Endothelial cell (in vitro differentiated cells): ENCODE data around the gene FGD2. TPM values are rescaled to one million over a fixed set of nuclear protein-coding genes. Genes with fewer than 3 reads are reported as not detected.
"Not testable (repeated sequence)": the region's sequence is repeated elsewhere in the genome, so short reads cannot be mapped to it uniquely, and the experiment has no call there.

ENCODE experiments used
- DNase-seq: peaks from one replicate; pipeline ENCODE4 v3.0.0; 2021; ENCODE audit warnings: low spot score
- H3K27ac Mint-ChIP-seq: one replicate; pipeline ENCODE4 v1.8.0; 2021; ENCODE audit warnings: mixed read lengths, inconsistent platforms; ENCODE audit not compliant: unreplicated experiment
- H3K27me3 Mint-ChIP-seq: one replicate; pipeline ENCODE4 v1.8.0; 2021; ENCODE audit warnings: mild to moderate bottlenecking, moderate library complexity, mixed read lengths, inconsistent platforms; ENCODE audit not compliant: unreplicated experiment
- H3K36me3 Mint-ChIP-seq: one replicate; pipeline ENCODE4 v1.8.0; 2021; ENCODE audit warnings: mild to moderate bottlenecking, low read depth, mixed read lengths, inconsistent platforms; ENCODE audit not compliant: unreplicated experiment
- H3K4me1 Mint-ChIP-seq: one replicate; pipeline ENCODE4 v1.8.0; 2021; ENCODE audit warnings: mild to moderate bottlenecking, mixed read lengths, inconsistent platforms; ENCODE audit not compliant: unreplicated experiment
- H3K4me3 Mint-ChIP-seq: one replicate; pipeline ENCODE4 v1.8.0; 2021; ENCODE audit warnings: mild to moderate bottlenecking, mixed read lengths, inconsistent platforms; ENCODE audit not compliant: unreplicated experiment
- H3K9me3 Mint-ChIP-seq: one replicate; pipeline ENCODE4 v1.8.0; 2021; ENCODE audit warnings: mixed read lengths, inconsistent platforms; ENCODE audit not compliant: unreplicated experiment
- total RNA-seq: library from RNA; stranded (reverse); fragmentation: NEBNext Ultra II Directional; extraction: Animal tissue kit (Norgen Biotek cat#: 25700); gene quantifications from one replicate; pipeline ENCODE4 v1.2.1, GENCODE V29; 2021; ENCODE audit not compliant: unreplicated experiment
- TF ChIP-seq, protein P1 (sequence below): fragments of 200-600 bp; sonication (generic); IDR thresholded peaks from one replicate; pipeline ENCODE4 v1.5.0; 2021; ENCODE audit warnings: antibody characterized with exemption; ENCODE audit not compliant: unreplicated experiment

FGD2 gene
- total RNA-seq, 1 donor from 2014 or later = 0.10 TPM

DNA sequence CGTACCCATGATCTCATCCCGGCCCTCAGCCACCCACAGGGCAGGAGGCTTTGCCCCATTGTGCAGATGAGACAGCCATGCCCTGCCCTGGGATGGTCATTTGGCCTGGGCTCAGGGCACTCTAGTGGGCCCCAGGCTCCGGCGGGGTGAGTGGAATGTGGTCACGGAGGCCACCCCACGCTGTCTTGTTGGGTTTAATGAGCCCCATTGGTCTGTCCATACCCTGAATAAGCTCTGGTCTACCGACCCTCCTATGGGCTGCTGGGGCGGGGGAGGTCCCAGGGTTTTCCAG, 50.6 kb downstream of the FGD2 start:
- DNase-seq = no peak
- H3K4me3 Mint-ChIP-seq = no peak overlapping the region
- no peak overlapping the region for H3K27ac Mint-ChIP-seq
- TF ChIP-seq, protein P1, sequence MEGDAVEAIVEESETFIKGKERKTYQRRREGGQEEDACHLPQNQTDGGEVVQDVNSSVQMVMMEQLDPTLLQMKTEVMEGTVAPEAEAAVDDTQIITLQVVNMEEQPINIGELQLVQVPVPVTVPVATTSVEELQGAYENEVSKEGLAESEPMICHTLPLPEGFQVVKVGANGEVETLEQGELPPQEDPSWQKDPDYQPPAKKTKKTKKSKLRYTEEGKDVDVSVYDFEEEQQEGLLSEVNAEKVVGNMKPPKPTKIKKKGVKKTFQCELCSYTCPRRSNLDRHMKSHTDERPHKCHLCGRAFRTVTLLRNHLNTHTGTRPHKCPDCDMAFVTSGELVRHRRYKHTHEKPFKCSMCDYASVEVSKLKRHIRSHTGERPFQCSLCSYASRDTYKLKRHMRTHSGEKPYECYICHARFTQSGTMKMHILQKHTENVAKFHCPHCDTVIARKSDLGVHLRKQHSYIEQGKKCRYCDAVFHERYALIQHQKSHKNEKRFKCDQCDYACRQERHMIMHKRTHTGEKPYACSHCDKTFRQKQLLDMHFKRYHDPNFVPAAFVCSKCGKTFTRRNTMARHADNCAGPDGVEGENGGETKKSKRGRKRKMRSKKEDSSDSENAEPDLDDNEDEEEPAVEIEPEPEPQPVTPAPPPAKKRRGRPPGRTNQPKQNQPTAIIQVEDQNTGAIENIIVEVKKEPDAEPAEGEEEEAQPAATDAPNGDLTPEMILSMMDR = no peak
- peaks cover 16% of the 10 kb centered on the region for H3K4me1 Mint-ChIP-seq
- no peaks in the 10 kb centered on the region for H3K36me3 Mint-ChIP-seq
- peaks cover 4% of the 10 kb centered on the region for H3K27me3 Mint-ChIP-seq
- H3K9me3 Mint-ChIP-seq = no peaks in the 10 kb centered on the region

DNA sequence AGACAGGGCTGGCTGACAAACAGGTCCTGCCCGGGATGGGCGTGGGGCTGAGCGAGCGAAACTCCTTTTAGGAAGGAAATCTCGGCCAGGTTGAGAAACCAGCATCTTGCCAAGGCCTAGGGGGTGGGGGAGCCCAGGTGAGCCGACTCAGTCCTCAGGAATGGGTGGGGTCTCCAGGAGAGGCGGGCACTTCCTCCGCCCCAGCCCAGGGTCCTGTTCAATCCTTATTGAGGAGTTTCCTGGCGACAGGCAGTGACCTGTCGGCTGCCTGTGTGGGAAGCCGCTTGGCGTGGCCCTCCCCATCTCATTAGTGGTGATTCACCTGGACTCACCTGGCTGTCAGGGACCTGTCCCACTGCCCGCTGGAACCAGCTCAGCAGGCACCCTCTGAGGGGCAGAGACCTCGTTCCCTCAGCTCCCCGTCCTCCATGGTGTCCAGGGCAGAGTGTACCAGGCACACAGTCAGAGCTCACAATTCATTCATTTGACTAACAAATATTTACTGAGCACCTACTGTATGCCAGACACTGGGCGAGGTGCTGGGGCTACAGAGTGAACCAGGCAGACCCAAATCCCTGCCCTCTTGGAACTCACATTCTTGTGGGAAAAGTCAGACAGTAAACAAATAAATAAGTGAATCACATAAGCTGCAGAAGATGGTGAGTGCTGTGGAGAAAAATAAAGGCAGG, 51.1 kb downstream of the FGD2 start:
- Mint-ChIP-seq H3K4me3 (no peak overlapping the region), H3K27me3 (peaks cover 4% of the 10 kb centered on the region), H3K36me3 (no peaks in the 10 kb centered on the region), H3K9me3 (no peaks in the 10 kb centered on the region), H3K4me1 (peaks cover 16% of the 10 kb centered on the region), H3K27ac (no peak overlapping the region)
- TF ChIP-seq, protein P1 = no peak
- no peak for DNase-seq

DNA sequence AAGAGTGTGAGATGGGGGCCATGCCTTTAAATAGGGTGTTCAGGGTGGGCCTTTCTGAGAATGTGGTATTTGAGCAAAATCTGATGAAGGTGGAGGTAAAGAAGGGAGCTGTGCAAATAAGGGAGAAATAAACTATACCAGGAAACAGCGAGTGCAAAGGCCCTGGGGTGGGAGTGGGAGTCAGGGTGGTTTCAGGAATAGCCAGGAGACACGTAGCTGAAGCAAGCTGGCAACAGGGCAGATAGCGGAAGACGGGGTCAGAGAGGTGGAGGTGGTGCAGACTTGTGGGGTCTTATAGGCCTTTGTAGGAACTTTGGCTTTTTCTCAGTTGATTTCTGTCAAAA, 51.6 kb downstream of the FGD2 start:
- no peak overlapping the region for H3K27ac Mint-ChIP-seq
- H3K36me3 Mint-ChIP-seq = no peaks in the 10 kb centered on the region
- H3K4me3 Mint-ChIP-seq = no peak overlapping the region
- H3K4me1 Mint-ChIP-seq = peaks cover 16% of the 10 kb centered on the region
- peaks cover 4% of the 10 kb centered on the region for H3K27me3 Mint-ChIP-seq
- H3K9me3 Mint-ChIP-seq = no peaks in the 10 kb centered on the region
- TF ChIP-seq, protein P1 = no peak
- no peak for DNase-seq

DNA sequence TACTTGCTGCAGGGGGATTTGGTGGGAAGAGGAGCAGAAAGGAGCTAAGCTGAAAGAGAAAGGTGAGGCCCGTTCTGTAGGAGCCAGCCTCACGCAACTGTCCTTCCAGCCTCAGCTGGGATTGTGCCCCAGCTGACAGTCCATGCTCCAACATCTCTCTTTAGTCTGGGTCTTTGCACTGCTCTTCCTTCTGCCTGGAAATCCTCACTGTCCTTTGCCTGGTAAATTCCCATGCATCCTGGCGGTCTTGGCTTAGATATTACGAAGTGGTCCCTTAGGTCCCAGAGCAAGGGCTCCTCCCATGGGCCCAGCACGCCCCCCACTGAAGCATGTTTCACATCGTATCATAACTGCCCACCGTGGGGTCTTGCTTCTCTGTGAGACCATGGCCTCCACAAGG, 52.2 kb downstream of the FGD2 start:
- Mint-ChIP-seq H3K36me3 (no peaks in the 10 kb centered on the region), H3K9me3 (no peaks in the 10 kb centered on the region), H3K27ac (no peak overlapping the region), H3K4me1 (peaks cover 16% of the 10 kb centered on the region), H3K27me3 (peaks cover 4% of the 10 kb centered on the region), H3K4me3 (no peak overlapping the region)
- TF ChIP-seq, protein P1 = no peak
- no peak for DNase-seq

DNA sequence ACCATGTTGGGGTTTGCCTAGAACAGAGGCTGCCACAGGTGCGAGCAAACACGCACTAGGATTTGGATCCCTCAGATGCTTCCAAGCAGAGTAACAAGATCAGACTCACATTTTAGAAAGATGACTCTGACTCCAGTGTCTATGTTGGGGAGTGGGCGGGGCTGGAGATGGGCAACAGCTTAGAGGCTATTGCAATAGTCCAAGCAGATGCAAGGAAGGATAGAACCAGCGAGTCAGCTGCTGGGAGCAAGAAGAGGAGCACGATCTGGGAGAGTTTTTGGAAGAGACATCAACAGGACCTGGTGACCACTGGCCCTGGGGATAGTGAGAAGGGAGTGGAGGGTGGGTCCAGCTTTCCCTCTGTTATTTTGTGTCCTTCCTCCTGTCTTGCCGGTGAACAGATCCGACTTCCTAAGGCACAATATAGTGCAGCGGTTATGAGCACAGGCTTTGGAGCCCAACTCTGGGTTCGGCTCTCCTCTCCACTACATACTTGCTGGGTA, 52.7 kb downstream of the FGD2 start:
- TF ChIP-seq, protein P1 = no peak
- Mint-ChIP-seq H3K27me3 (peaks cover 4% of the 10 kb centered on the region), H3K9me3 (no peaks in the 10 kb centered on the region), H3K27ac (no peak overlapping the region), H3K4me3 (no peak overlapping the region), H3K4me1 (peaks cover 16% of the 10 kb centered on the region), H3K36me3 (no peaks in the 10 kb centered on the region)
- no peak for DNase-seq

DNA sequence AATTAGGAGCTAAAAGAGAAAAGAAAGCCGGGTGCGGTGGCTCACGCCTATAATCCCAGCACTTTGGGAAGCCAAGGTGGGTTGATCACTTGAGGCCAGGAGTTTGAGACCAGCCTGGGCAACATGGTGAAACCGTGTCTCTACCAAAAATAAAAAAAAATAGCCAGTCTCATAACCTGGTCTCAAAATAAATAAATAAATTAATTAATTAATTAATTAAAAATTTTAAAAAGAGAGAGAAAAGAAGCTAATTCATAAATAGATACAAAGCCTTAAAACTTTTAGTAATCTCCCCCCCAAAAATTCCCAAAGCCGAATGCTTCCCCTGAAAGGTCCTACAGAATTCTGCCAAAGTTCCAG, 53.5 kb downstream of the FGD2 start:
- H3K4me1 Mint-ChIP-seq = peaks cover 16% of the 10 kb centered on the region
- H3K27me3 Mint-ChIP-seq, H3K9me3 Mint-ChIP-seq, H3K4me3 Mint-ChIP-seq, H3K27ac Mint-ChIP-seq, H3K36me3 Mint-ChIP-seq, DNase-seq: not testable (repeated sequence)
